ENCODE measurements around the gene PRKCB.

GRCh38 chr16:23964136-23964535 lies 128.4 kb downstream of the PRKCB start:
- TF ChIP-seq, protein P1, sequence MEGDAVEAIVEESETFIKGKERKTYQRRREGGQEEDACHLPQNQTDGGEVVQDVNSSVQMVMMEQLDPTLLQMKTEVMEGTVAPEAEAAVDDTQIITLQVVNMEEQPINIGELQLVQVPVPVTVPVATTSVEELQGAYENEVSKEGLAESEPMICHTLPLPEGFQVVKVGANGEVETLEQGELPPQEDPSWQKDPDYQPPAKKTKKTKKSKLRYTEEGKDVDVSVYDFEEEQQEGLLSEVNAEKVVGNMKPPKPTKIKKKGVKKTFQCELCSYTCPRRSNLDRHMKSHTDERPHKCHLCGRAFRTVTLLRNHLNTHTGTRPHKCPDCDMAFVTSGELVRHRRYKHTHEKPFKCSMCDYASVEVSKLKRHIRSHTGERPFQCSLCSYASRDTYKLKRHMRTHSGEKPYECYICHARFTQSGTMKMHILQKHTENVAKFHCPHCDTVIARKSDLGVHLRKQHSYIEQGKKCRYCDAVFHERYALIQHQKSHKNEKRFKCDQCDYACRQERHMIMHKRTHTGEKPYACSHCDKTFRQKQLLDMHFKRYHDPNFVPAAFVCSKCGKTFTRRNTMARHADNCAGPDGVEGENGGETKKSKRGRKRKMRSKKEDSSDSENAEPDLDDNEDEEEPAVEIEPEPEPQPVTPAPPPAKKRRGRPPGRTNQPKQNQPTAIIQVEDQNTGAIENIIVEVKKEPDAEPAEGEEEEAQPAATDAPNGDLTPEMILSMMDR (IDR thresholded peaks at IDR 0.05; ENCODE audit: low read depth, low read length, missing input control) = no peak
- TF ChIP-seq TAF1 (conservative IDR thresholded peaks at IDR 0.05) = no peak
- TF ChIP-seq, protein P2, sequence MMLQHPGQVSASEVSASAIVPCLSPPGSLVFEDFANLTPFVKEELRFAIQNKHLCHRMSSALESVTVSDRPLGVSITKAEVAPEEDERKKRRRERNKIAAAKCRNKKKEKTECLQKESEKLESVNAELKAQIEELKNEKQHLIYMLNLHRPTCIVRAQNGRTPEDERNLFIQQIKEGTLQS (IDR thresholded peaks at IDR 0.05) = no peak
- no peak for TF ChIP-seq REST (IDR thresholded peaks at IDR 0.05)
- TF ChIP-seq SP1 (IDR thresholded peaks at IDR 0.05) = no peak
- TF ChIP-seq GABPA (IDR thresholded peaks at IDR 0.05 in 1 of 2, conservative IDR thresholded peaks at IDR 0.05 in 1 of 2) = no peak
- TF ChIP-seq NR2F2 (IDR thresholded peaks at IDR 0.05) = no peak
- no peak for TF ChIP-seq RAD21 (IDR thresholded peaks at IDR 0.05)
- TF ChIP-seq JUND (IDR thresholded peaks at IDR 0.05) = no peak
- no peak for TF ChIP-seq ZBTB33 (IDR thresholded peaks at IDR 0.05)
- no peak for TF ChIP-seq EGR1 (IDR thresholded peaks at IDR 0.05; ENCODE audit: low read depth in 2 of 2)
- no peak for TF ChIP-seq YY1 (IDR thresholded peaks at IDR 0.05)
